ENCODE data around the gene FMN1.

FMN1 gene

DNA sequence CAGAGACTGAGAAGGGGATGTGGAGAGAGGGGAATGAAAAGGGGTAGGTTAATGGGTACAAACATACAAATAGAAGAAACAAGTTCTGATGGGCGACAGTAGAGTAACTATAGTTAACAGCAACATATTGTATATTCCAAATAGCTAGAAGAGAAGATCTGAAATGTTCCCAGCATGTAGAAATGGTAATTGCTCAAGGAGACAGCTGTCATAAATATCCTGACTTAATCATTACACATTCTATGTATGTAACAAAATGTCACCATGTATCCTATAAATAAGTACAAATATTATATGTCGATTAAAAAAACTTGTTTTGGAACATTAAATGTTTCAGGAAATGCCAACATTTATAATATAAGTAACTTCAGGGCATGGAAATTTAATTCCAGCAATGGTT lies 23.3 kb downstream of the FMN1 start:
- TF ChIP-seq, protein P1, sequence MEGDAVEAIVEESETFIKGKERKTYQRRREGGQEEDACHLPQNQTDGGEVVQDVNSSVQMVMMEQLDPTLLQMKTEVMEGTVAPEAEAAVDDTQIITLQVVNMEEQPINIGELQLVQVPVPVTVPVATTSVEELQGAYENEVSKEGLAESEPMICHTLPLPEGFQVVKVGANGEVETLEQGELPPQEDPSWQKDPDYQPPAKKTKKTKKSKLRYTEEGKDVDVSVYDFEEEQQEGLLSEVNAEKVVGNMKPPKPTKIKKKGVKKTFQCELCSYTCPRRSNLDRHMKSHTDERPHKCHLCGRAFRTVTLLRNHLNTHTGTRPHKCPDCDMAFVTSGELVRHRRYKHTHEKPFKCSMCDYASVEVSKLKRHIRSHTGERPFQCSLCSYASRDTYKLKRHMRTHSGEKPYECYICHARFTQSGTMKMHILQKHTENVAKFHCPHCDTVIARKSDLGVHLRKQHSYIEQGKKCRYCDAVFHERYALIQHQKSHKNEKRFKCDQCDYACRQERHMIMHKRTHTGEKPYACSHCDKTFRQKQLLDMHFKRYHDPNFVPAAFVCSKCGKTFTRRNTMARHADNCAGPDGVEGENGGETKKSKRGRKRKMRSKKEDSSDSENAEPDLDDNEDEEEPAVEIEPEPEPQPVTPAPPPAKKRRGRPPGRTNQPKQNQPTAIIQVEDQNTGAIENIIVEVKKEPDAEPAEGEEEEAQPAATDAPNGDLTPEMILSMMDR (IDR thresholded peaks at IDR 0.05; ENCODE audit: borderline replicate concordance, control extremely low read depth, extremely low read depth, insufficient read depth, missing control alignments): no peak
- in situ Hi-C loops (cut with MboI; ENCODE audit: low sequenced_read_pairs, unreplicated experiment): no loop called here
- DNase-seq (ENCODE audit: low spot score): no peak

DNA sequence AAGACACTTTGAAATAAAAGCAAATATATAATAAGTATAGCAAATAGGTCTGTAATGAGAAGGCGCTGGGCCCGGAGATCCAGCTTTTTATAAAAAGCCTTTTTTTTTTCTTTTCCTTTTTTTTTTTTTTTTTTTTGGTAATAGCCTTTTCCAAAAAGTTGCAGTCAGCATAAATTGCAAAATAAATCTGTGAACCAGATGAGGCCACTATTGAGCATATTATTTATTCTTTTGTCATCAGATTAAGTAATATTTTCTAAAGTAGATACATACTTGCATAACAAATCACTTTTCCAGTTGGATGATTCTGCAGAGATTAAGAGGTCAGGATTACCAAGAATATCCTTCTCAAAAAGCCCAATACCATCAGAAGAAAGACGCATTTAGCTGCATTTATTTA lies 24.9 kb downstream of the FMN1 start:
- DNase-seq (ENCODE audit: low spot score): no peak
- in situ Hi-C loops (cut with MboI; ENCODE audit: low sequenced_read_pairs, unreplicated experiment): no loop called here
- TF ChIP-seq, protein P1 (IDR thresholded peaks at IDR 0.05; ENCODE audit: borderline replicate concordance, control extremely low read depth, extremely low read depth, insufficient read depth, missing control alignments): no peak

DNA sequence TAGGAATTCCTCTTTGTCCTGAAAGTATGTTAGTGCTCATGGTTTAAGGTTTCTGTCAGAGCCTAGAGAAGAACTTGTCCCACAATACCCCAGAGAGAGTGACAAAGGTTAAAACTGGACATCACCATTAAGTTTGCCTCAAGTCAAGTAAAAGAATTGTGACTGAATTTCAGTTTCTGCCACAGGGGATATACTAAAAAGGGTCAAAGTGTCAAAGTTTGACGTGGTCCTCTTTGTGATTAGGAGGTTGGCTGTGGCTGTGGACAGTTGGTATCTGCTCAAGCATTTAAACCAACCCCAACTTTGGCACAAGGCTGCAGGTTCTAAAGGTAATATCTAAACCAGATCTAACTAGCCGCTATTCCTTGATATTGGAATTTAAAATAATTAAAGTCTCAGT lies 26.1 kb downstream of the FMN1 start:
- no peak for DNase-seq (ENCODE audit: low spot score)
- TF ChIP-seq, protein P1 (IDR thresholded peaks at IDR 0.05; ENCODE audit: borderline replicate concordance, control extremely low read depth, extremely low read depth, insufficient read depth, missing control alignments): no peak
- in situ Hi-C loops (cut with MboI; ENCODE audit: low sequenced_read_pairs, unreplicated experiment): no loop called here

DNA sequence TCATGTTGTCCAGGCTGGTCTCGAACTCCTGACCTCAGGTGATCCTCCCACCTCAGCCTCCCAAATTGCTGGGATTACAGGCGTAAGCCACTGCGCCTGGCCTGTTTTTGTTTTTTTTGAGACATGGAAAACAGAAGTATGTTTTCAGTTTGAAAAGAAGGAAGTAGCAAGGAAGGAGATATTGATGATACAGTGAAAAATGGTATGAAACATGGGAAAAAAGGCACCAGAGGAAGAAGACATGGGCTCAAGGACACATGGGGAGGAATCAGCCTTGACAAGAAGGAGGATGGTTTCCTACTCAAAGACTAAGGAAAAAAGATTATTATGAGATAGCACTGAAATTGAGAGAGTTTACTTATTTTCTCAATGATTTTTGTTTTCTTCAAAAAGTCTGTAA lies 30.7 kb downstream of the FMN1 start:
- DNase-seq (ENCODE audit: low spot score): no peak
- TF ChIP-seq, protein P1 (IDR thresholded peaks at IDR 0.05; ENCODE audit: borderline replicate concordance, control extremely low read depth, extremely low read depth, insufficient read depth, missing control alignments): no peak
- in situ Hi-C loops (cut with MboI; ENCODE audit: low sequenced_read_pairs, unreplicated experiment): no loop called here

DNA sequence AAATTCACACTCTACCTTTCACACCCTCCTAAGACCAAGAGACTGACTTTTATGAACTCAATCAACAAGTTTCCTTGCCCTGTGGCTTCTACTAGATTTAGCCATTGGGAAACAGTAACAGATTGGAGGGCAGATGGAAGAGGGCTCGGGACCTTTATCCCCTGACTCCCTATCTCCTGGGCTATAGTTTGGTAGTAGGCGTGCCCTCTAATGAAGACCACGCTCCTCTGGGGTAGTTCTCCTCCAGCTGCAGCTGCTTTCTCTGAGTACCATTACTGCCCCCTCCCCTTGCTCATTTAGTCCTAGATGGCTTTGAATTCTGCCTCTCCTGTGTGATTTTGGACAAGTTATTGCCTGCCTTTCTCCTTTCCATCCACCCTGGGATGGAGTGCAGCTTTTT lies 33.3 kb downstream of the FMN1 start:
- in situ Hi-C loops (cut with MboI; ENCODE audit: low sequenced_read_pairs, unreplicated experiment): no loop called here
- no peak for DNase-seq (ENCODE audit: low spot score)
- TF ChIP-seq, protein P1 (IDR thresholded peaks at IDR 0.05; ENCODE audit: borderline replicate concordance, control extremely low read depth, extremely low read depth, insufficient read depth, missing control alignments): no peak

DNA sequence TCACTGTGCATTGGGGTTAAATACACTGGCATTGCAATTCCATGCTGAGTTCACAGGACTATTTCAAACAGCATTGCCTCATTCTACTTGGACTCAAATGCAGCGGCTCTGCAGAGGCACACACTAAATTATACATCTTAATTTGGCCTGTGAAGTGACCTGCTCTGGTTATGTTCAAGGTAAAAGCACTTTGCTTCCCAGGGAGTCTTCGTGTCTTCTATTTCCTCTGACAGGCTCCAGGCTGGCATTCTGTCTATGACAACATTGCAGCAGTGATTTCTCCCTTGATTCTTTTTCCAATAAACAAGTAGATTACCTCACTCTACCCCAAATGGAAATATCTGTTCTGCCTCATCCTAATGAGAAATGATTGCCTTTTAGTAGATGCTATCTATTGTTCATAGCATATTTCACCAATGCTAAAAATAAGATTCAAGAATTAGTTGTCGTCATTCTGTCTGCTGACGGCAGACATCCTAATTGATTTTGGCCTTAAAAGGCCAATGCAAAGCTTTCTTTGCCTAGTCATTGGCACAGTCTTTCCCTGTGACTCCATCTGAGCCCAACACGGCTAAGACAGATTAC lies 33.8 kb downstream of the FMN1 start:
- DNase-seq (ENCODE audit: low spot score): no peak
- in situ Hi-C loops (cut with MboI; ENCODE audit: low sequenced_read_pairs, unreplicated experiment): no loop called here
- TF ChIP-seq, protein P1 (IDR thresholded peaks at IDR 0.05; ENCODE audit: borderline replicate concordance, control extremely low read depth, extremely low read depth, insufficient read depth, missing control alignments): no peak
